ENCODE data around the gene IL9R.

IL9R gene, protein sequence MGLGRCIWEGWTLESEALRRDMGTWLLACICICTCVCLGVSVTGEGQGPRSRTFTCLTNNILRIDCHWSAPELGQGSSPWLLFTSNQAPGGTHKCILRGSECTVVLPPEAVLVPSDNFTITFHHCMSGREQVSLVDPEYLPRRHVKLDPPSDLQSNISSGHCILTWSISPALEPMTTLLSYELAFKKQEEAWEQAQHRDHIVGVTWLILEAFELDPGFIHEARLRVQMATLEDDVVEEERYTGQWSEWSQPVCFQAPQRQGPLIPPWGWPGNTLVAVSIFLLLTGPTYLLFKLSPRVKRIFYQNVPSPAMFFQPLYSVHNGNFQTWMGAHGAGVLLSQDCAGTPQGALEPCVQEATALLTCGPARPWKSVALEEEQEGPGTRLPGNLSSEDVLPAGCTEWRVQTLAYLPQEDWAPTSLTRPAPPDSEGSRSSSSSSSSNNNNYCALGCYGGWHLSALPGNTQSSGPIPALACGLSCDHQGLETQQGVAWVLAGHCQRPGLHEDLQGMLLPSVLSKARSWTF

DNA sequence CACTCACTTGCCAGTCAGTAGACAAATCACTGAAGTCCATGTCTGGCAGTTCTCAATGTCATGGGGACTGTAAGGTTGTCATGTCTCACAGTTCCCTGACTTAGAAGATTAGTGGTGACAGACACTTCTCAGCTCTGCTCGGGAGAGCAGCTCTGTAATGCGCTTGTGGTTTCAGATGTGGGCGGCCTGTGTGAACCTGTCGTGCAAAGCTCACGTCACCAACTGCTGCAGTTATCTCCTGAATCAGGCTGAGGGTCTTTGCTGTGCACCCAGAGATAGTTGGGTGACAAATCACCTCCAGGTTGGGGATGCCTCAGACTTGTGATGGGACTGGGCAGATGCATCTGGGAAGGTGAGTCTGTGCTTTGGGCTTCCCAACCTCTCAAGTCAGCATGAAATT is at the start of gene IL9R:
Gene IL9R (plus strand): TSS at position 261 of the 400 bp plus-strand sequence. CDS start 64 bp downstream, at position 325.
- TF ChIP-seq, protein P1, sequence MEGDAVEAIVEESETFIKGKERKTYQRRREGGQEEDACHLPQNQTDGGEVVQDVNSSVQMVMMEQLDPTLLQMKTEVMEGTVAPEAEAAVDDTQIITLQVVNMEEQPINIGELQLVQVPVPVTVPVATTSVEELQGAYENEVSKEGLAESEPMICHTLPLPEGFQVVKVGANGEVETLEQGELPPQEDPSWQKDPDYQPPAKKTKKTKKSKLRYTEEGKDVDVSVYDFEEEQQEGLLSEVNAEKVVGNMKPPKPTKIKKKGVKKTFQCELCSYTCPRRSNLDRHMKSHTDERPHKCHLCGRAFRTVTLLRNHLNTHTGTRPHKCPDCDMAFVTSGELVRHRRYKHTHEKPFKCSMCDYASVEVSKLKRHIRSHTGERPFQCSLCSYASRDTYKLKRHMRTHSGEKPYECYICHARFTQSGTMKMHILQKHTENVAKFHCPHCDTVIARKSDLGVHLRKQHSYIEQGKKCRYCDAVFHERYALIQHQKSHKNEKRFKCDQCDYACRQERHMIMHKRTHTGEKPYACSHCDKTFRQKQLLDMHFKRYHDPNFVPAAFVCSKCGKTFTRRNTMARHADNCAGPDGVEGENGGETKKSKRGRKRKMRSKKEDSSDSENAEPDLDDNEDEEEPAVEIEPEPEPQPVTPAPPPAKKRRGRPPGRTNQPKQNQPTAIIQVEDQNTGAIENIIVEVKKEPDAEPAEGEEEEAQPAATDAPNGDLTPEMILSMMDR (conservative IDR thresholded peaks at IDR 0.05; ENCODE audit: low read depth, low read length), result no peak
- no peak for DNase-seq (ENCODE audit: low read depth)
- no peak within 1 kb of the TSS for H3K4me3 ChIP-seq (ENCODE audit: low read depth, low read length)

DNA sequence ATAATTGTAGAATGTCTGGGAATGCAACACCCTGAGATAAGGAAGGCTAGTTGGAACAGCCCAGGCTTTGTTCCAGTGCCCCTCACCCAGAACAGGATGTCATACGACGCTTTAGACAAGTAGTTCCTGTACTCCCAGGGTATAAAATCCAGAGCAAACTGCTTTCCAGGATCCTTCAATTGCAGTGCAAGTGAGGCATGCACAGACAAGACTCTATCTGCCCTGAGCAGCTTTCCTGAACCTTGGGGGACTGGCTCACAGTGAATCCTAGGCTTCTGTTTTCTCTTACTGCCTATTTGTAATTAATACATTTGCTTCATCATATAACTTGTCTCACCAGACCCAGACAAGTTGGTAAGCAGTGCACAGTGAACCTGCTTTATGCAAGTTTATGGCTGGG is 48.4 kb upstream of the IL9R start:
- no peak overlapping the region for H3K4me3 ChIP-seq (ENCODE audit: low read depth, low read length)
- no peak for DNase-seq (ENCODE audit: low read depth)
- TF ChIP-seq, protein P1 (conservative IDR thresholded peaks at IDR 0.05; ENCODE audit: low read depth, low read length), result no peak

DNA sequence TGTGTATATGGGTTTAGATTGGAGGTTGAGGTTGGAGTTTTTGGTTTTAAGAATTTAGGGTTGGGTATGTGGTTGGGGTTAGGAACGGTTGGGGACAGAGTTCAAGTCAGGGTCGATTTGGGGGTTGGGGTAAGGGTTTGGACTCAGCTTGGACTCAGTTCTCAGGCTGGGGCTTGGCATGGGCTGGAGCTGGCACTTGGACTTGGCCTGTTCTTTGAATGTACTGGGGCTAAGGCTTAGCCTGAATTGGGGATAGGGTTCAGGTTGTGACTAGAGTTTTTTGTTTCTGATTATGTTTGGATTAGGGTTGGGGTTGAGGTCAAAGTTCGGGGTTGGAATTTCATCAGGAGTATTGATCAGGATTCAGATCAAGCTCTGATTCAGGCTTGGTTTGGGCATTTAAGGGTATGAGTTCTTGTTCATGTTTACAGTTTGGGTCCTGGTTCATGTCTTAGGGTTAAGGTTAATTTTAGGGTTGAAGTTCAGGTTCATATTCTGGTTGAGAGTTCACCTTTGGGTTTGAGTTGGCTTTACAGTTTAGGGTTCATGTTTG is 46.2 kb upstream of the IL9R start:
- TF ChIP-seq, protein P1 (conservative IDR thresholded peaks at IDR 0.05; ENCODE audit: low read depth, low read length), result no peak
- DNase-seq (ENCODE audit: low read depth), result no peak

DNA sequence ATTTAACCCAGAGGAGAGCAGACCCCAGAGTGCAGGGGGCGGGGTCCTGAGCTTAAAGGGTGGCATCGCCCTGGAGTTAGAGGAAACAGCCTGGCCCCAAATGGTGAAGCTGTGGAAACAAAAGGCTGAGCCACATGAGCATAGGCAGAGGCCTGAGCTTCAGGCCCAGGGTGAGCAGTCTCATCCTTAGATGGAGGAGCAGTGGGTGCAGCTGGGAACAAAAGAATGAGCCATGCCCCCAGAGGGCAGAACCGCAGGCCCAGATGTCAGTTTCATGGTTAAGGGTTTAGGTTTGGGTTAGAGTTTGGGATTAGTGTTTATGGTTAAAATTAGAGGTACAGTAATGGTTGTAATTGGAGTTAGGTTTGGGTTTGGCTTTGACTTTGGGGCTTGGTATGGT is 44.4 kb upstream of the IL9R start:
- no peak overlapping the region for H3K4me3 ChIP-seq (ENCODE audit: low read depth, low read length)
- TF ChIP-seq, protein P1 (conservative IDR thresholded peaks at IDR 0.05; ENCODE audit: low read depth, low read length), result no peak
- no peak for DNase-seq (ENCODE audit: low read depth)

More for the DNA sequence above, 46.2 kb upstream of the IL9R start:
- no peak overlapping the region for H3K4me3 ChIP-seq (ENCODE audit: low read depth, low read length)

DNA sequence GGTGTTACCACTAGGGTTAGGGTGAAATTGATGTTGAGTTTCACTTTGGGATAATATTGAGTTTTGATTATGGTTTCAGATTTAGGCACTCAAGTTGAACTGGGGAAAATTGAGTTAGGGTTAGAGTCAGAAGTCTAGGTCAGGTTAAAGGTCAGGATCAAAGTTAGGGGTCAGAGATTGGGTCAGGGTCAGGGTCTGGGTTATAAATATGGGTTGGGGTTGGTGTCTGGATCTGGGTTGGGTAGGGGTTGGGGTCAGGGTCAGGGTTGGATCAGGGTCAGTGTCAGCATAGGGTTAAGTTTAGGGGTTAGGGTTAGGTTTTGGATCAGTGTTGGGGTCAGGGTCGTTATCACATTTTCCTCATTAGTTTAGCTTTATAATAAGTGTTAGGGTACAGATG is 42.7 kb upstream of the IL9R start:
- no peak for DNase-seq (ENCODE audit: low read depth)
- TF ChIP-seq, protein P1 (conservative IDR thresholded peaks at IDR 0.05; ENCODE audit: low read depth, low read length), result no peak

DNA sequence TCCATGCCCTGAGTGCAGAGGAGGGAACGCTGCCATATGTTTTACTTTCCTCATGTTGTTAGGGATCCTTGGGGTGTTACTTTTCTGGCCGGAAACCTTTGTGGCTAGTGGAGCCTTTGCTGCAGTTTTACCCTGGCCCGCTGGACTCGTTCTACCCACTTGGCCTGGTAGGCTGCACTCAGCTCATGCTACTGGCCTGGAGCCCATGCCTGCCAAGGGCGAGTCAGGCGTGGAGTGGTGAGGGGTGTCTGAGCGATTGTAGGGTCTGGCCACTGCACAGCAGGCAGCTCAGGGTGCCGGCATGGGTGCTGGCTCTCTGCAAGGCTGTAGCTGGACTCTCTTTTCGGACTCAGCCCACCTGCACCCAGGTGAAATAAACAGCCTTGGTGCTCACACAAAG is 41.4 kb upstream of the IL9R start:
- no peak overlapping the region for H3K4me3 ChIP-seq (ENCODE audit: low read depth, low read length)

More for the DNA sequence above, 42.7 kb upstream of the IL9R start:
- H3K4me3 ChIP-seq (ENCODE audit: low read depth, low read length), result no peak overlapping the region

More for the DNA sequence above, 41.4 kb upstream of the IL9R start:
- TF ChIP-seq, protein P1 (conservative IDR thresholded peaks at IDR 0.05; ENCODE audit: low read depth, low read length), result no peak
- DNase-seq (ENCODE audit: low read depth), result no peak

All from choroid plexus epithelial cell (primary cell).